H9 (cell line): ENCODE data around the gene LIG3. TPM values are rescaled to one million over a fixed set of nuclear protein-coding genes. Genes with fewer than 3 reads are reported as not detected.

Experiments used
- DNase-seq: peaks from one replicate; pipeline ENCODE4 v3.0.0-alpha.2; 2017
- H2AFZ ChIP-seq: one replicate; pipeline ENCODE4 v1.6.1; 2013; ENCODE audit warnings: mild to moderate bottlenecking, low read length, control low read depth, moderate library complexity
- H2AK5ac ChIP-seq: 2 replicates; pipeline ENCODE4 v1.6.1; 2013; ENCODE audit warnings: low read length, control low read depth, mixed read lengths; ENCODE audit not compliant: insufficient read length
- H2BK120ac ChIP-seq: one replicate; pipeline ENCODE4 v1.6.1; 2013; ENCODE audit warnings: low read depth, mild to moderate bottlenecking, low read length, control low read depth, inconsistent platforms; ENCODE audit not compliant: poor library complexity, severe bottlenecking
- H2BK12ac ChIP-seq: 2 replicates; pipeline ENCODE4 v1.6.1; 2013; ENCODE audit warnings: low read length, control low read depth, mixed read lengths, low read depth; ENCODE audit not compliant: insufficient read length
- H2BK15ac ChIP-seq: 2 replicates; pipeline ENCODE4 v1.6.1; 2013; ENCODE audit warnings: low read depth, low read length, control low read depth
- H2BK20ac ChIP-seq: one replicate; pipeline ENCODE4 v1.6.1; 2013; ENCODE audit warnings: low read depth, mild to moderate bottlenecking, low read length, control low read depth, inconsistent platforms; ENCODE audit not compliant: poor library complexity, severe bottlenecking
- H2BK5ac ChIP-seq: 2 replicates; pipeline ENCODE4 v1.6.1; 2013; ENCODE audit warnings: low read length, control low read depth, mixed read lengths; ENCODE audit not compliant: insufficient read length
- H3K14ac ChIP-seq: 2 replicates; pipeline ENCODE4 v1.6.1; 2013; ENCODE audit warnings: low read length, control low read depth; ENCODE audit not compliant: insufficient read depth
- H3K18ac ChIP-seq: 2 replicates; pipeline ENCODE4 v1.6.1; 2013; ENCODE audit warnings: low read depth, mild to moderate bottlenecking, mixed read lengths, low read length, control low read depth; ENCODE audit not compliant: insufficient read length
- H3K23ac ChIP-seq: 2 replicates; pipeline ENCODE4 v1.6.1; 2013; ENCODE audit warnings: low read length, control low read depth, mixed read lengths, low read depth; ENCODE audit not compliant: insufficient read length
- H3K23me2 ChIP-seq: 2 replicates; pipeline ENCODE4 v1.6.1; 2013; ENCODE audit warnings: low read depth, mild to moderate bottlenecking, mixed read lengths, low read length, control low read depth; ENCODE audit not compliant: insufficient read length, poor library complexity, severe bottlenecking
- H3K27ac ChIP-seq: 2 replicates; pipeline ENCODE4 v1.5.1; 2013; ENCODE audit warnings: low read length, control low read depth, mixed read lengths, low read depth; ENCODE audit not compliant: insufficient read length
- H3K27me3 ChIP-seq: 2 replicates; pipeline ENCODE4 v1.6.1; 2013; ENCODE audit warnings: low read length, control low read depth, inconsistent platforms; ENCODE audit not compliant: insufficient read depth
- H3K4ac ChIP-seq: 2 replicates; pipeline ENCODE4 v1.6.1; 2013; ENCODE audit warnings: low read depth, mild to moderate bottlenecking, control low read depth, inconsistent platforms, low read length, moderate library complexity
- H3K4me1 ChIP-seq: 2 replicates; pipeline ENCODE4 v1.6.1; 2013; ENCODE audit warnings: low read length, control low read depth, inconsistent platforms; ENCODE audit not compliant: insufficient read depth
- H3K4me2 ChIP-seq: 2 replicates; pipeline ENCODE4 v1.6.1; 2013; ENCODE audit warnings: low read length, control low read depth, mixed read lengths; ENCODE audit not compliant: insufficient read length, insufficient read depth
- H3K56ac ChIP-seq: 2 replicates; pipeline ENCODE4 v1.6.1; 2013; ENCODE audit warnings: low read depth, mild to moderate bottlenecking, mixed read lengths, low read length, control low read depth; ENCODE audit not compliant: insufficient read length
- H3K79me1 ChIP-seq: 2 replicates; pipeline ENCODE4 v1.6.1; 2013; ENCODE audit warnings: low read depth, mild to moderate bottlenecking, moderate library complexity, low read length, control low read depth, inconsistent platforms; ENCODE audit not compliant: insufficient read depth, poor library complexity, severe bottlenecking
- H3K79me2 ChIP-seq: 2 replicates; pipeline ENCODE4 v1.6.1; 2013; ENCODE audit warnings: low read length, control low read depth, inconsistent platforms; ENCODE audit not compliant: insufficient read depth
- H3K9ac ChIP-seq: 2 replicates; pipeline ENCODE4 v1.6.1; 2013; ENCODE audit warnings: low read length, control low read depth, mixed read lengths; ENCODE audit not compliant: insufficient read length; ENCODE audit errors: extremely low read depth
- H3K9me3 ChIP-seq: one replicate; pipeline ENCODE4 v1.6.1; 2013; ENCODE audit warnings: low read depth, low read length, inconsistent platforms; ENCODE audit not compliant: control insufficient read depth
- H3T11ph ChIP-seq: one replicate; pipeline ENCODE4 v1.6.1; 2013; ENCODE audit warnings: mild to moderate bottlenecking, low read length, control low read depth, inconsistent platforms
- H4K20me1 ChIP-seq: one replicate; pipeline ENCODE4 v1.6.1; 2013; ENCODE audit not compliant: control insufficient read depth, insufficient read length, insufficient read depth
- H4K5ac ChIP-seq: 2 replicates; pipeline ENCODE4 v1.6.1; 2013; ENCODE audit warnings: low read depth, mild to moderate bottlenecking, mixed read lengths, low read length, control low read depth; ENCODE audit not compliant: insufficient read length
- H4K8ac ChIP-seq: replicated peaks from 2 replicates; pipeline ENCODE4 v1.6.1; 2013; ENCODE audit warnings: low read length, control low read depth, mixed read lengths, low read depth; ENCODE audit not compliant: insufficient read length
- H4K91ac ChIP-seq: 2 replicates; pipeline ENCODE4 v1.6.1; 2013; ENCODE audit warnings: low read depth, mild to moderate bottlenecking, moderate library complexity, mixed read lengths, low read length, control low read depth; ENCODE audit not compliant: insufficient read length
- H3K27ac Mint-ChIP-seq, 3 experiments: 2 replicates in 2 of 3; 3 replicates in 1 of 3; pipeline ENCODE4 v1.8.0; 2020 to 2021; ENCODE audit warnings: mixed read lengths in 3 of 3, mild to moderate bottlenecking in 1 of 3, moderate library complexity in 1 of 3
- H3K27me3 Mint-ChIP-seq: 2 replicates; pipeline ENCODE4 v1.8.0; 2021; ENCODE audit warnings: low read depth, mild to moderate bottlenecking, moderate library complexity, mixed read lengths
- H3K36me3 Mint-ChIP-seq, 3 experiments: 2 replicates in 2 of 3; 3 replicates in 1 of 3; pipeline ENCODE4 v1.8.0; 2020 to 2021; ENCODE audit warnings: low read depth in 3 of 3, mixed read lengths in 3 of 3; ENCODE audit not compliant: insufficient read depth in 1 of 3
- H3K4me1 Mint-ChIP-seq, 2 experiments: 2 replicates each; pipeline ENCODE4 v1.8.0; 2020; ENCODE audit warnings: mixed read lengths in 2 of 2
- H3K4me3 Mint-ChIP-seq, 2 experiments: 2 replicates in 1 of 2; 3 replicates in 1 of 2; pipeline ENCODE4 v1.8.0; 2020 to 2021; ENCODE audit warnings: mild to moderate bottlenecking in 2 of 2, mixed read lengths in 2 of 2, moderate library complexity in 1 of 2
- H3K9me3 Mint-ChIP-seq, 2 experiments: 2 replicates in 1 of 2; 3 replicates in 1 of 2; pipeline ENCODE4 v1.8.0; 2020; ENCODE audit warnings: mild to moderate bottlenecking in 2 of 2, mixed read lengths in 2 of 2, moderate library complexity in 1 of 2
- WGBS: extraction: QIAGEN DNeasy Blood & Tissue Kit; methylation state at CpG from one replicate; pipeline ENCODE4 v1.1.7; 2013; ENCODE audit warnings: missing lambda C conversion rate, low lambda C conversion rate, mixed read lengths; ENCODE audit not compliant: insufficient read length; ENCODE audit errors: extremely low coverage; 5-methylcytosine and 5-hydroxymethylcytosine counted together
- total RNA-seq: library from RNA; stranded (reverse); gene quantifications from 2 replicates; pipeline ENCODE4 v1.2.1, GENCODE V29; 2021
- TF ChIP-seq, protein P1 (sequence below): fragments of 200-600 bp; sonication (generic); conservative IDR thresholded peaks from 3 replicates; pipeline ENCODE4 v1.8.0; 2021; ENCODE audit warnings: antibody characterized with exemption, mild to moderate bottlenecking

Gene LIG3
- total RNA-seq, 1 experiment from 2014 or later: 96.0 TPM

DNA sequence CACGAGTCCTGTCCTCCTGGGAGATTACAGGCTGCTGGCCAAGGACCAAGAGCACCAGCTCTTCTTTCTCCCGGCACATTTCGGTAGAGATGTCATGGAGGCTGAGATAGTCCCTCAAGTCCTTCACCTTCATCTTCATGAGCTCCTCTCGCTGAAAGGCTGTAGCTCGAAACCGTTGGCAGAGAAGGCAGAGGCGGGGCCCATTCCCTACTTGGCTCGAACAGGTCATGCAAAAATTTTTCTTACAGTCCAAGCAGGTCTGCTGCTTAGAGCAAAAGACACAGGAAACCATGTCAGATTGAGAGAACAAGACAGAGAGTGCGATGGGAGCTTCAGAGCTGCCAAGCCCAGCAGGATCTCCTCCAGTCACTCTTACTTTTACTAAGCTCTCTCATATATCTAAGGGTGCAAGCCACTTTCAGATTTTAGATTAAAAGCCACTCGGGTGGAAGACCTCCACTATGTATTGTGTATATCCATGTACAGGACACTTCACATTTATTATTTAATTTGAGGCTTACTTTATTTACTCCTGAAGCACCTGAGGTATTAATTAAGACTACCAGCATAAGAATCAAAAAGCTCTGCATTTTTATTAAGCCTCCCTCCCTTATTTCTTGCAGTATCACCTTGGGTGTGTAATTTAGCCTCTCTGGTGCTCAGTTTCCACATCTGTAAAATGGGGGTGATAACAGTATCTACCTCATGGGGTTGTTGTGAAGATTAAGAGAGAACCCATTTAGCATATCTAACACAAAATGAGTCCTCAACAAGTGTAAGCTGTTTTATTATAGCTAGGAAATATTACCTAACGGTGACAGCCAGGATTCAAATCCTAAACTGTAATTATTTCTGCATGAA lies 41.4 kb downstream of the LIG3 start:
- Histone ChIP-seq H3K79me1 (no peaks in the 10 kb centered on the region), H3K4ac (no peak overlapping the region), H3K14ac (no peak overlapping the region; the same call in 1 of the 2 replicates), H3K27ac (no peak overlapping the region), H2BK15ac (no peak overlapping the region), H4K8ac (no peak overlapping the region), H3T11ph (no peak overlapping the region), H3K27me3 (no peaks in the 10 kb centered on the region), H3K79me2 (no peaks in the 10 kb centered on the region), H3K56ac (no peak overlapping the region), H4K20me1 (no peaks in the 10 kb centered on the region), H3K18ac (no peak overlapping the region), H2AK5ac (no peak overlapping the region), H3K4me1 (no peaks in the 10 kb centered on the region), H4K5ac (no peak overlapping the region), H2BK120ac (no peak overlapping the region), H3K23ac (no peak overlapping the region), H2AFZ (no peak overlapping the region), H3K9me3 (no peaks in the 10 kb centered on the region), H2BK12ac (no peak overlapping the region), H2BK5ac (no peak overlapping the region), H4K91ac (no peak overlapping the region), H3K4me2 (no peak overlapping the region), H3K9ac (no peak overlapping the region), H3K23me2 (no peaks in the 10 kb centered on the region), H2BK20ac (no peak overlapping the region)
- no CpG with 5 or more reads among the region's 11 CpGs for WGBS
- Mint-ChIP-seq H3K36me3 (peaks cover 0 to 5% (median 0%) of the 10 kb centered on the region in 3 experiments; a peak in 5 of 7 replicates), H3K9me3 (no peaks in the 10 kb centered on the region), H3K4me1 (no peaks in the 10 kb centered on the region; a peak in 1 of 4 replicates), H3K27me3 (no peaks in the 10 kb centered on the region), H3K27ac (peak overlapping the region in 1 of 3 experiments; percentile 53; a peak in 3 of 7 replicates), H3K4me3 (no peak overlapping the region)
- no peak for DNase-seq
- TF ChIP-seq, protein P1, sequence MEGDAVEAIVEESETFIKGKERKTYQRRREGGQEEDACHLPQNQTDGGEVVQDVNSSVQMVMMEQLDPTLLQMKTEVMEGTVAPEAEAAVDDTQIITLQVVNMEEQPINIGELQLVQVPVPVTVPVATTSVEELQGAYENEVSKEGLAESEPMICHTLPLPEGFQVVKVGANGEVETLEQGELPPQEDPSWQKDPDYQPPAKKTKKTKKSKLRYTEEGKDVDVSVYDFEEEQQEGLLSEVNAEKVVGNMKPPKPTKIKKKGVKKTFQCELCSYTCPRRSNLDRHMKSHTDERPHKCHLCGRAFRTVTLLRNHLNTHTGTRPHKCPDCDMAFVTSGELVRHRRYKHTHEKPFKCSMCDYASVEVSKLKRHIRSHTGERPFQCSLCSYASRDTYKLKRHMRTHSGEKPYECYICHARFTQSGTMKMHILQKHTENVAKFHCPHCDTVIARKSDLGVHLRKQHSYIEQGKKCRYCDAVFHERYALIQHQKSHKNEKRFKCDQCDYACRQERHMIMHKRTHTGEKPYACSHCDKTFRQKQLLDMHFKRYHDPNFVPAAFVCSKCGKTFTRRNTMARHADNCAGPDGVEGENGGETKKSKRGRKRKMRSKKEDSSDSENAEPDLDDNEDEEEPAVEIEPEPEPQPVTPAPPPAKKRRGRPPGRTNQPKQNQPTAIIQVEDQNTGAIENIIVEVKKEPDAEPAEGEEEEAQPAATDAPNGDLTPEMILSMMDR: no peak
